GM18507 (cell line): ENCODE measurements around the gene ETV4.

Experiments
- DNase-seq: peaks from one replicate; pipeline ENCODE4 v3.0.0; 2011; ENCODE audit warnings: low read depth; ENCODE audit not compliant: insufficient read length; ENCODE audit errors: extremely low spot score
- FAIRE-seq: peaks from 2 replicates; lab custom pipeline; 2011; peaks lifted over from hg19 to GRCh38; lab: Jason Lieb, UNC

Gene ETV4

GRCh38 chr17:43546319-43547188 lies at the start of gene ETV4:
TSS of gene ETV4 (minus strand) at chr17:43546340. CDS start at chr17:43545617, 723 bp downstream.
- DNase-seq (peak; percentile 95), FAIRE-seq (peak; percentile 94)

DNA sequence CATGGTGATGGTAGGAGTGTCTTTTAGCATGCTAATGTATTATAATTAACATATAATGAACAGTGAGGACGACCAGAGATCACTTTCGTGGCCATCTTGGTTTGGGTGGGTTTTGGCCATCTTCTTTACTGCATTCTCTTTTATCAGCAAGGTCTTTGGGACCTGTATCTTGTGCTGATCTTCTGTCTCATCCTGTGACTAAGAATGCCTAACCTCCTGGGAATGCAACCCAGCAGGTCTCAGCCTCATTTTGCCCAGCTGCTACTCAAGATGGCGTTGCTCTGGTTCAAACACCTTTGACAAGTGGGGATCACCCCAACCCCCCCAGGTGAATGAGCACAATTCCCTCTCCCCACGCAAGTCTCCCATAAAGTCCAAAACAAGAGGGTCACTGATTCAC lies 49.3 kb upstream of the ETV4 start:
- no peak for FAIRE-seq
- no peak for DNase-seq

- no peak for FAIRE-seq
- no peak for DNase-seq
Observed at GRCh38 chr17:43591779-43592562, 45.8 kb upstream of the ETV4 start.

- no peak for DNase-seq
- FAIRE-seq, result no peak
Observed at GRCh38 chr17:43591001-43591400, 44.9 kb upstream of the ETV4 start.

GRCh38 chr17:43588664-43589435 lies 42.7 kb upstream of the ETV4 start:
- no peak for DNase-seq
- no peak for FAIRE-seq

DNA sequence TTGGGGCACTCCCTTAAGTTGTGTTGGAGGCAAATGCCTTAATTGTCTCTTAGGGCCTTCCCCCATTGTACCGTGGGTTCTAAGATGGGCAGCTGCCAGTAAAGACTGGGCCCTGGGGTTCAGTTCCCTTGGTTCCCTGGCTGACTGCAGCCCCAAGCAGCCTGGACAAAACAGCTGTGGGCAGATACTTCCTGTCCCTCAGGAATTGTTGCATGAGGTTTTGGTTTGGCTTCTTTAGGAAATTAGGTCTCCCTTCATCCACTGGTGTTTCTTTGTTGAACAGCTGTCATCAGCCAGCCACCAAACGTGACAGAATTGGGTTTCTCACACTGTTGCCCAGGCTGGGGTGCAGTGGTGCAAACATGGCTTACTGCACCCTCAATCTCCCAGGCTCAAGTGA lies 42.0 kb upstream of the ETV4 start:
- no peak for FAIRE-seq
- no peak for DNase-seq

DNA sequence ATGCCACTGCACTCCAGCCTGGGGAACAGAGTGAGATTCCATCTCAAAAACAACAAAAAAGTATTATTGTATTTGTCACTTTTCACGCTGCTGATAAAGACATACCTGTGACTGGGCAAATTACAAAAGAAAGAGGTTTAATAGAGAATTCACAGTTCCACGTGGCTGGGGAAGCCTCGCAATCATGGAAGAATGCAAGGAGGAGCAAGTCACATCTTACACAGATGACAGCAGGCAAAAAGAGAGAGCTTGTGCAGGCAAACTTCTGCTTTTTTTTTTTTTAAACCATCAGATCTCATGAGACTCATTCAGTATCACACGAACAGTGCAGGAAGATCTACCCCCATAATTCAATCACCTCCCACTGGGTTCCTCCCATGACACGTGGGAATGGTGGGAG lies 41.5 kb upstream of the ETV4 start:
- DNase-seq, result no peak
- FAIRE-seq, result no peak

DNA sequence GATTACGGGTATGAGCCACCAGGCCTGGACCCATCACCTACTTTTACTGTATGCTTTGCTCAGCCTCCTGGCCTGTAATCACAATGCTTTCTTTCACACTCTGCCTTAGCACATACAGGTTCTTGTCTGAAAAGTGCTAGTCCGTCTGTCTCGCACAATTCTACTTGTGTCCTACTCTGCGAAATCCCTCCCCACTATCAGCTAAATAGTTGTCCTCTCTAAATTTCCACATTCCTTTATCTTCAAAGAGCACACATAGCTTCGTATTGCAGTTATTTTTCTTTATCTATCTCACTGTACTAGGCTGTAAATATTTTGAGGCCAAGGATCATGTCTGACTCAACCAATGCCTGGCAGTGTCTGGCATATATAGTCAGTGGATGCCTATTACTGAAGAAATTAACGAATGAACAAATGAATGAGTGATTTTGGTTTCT lies 38.5 kb upstream of the ETV4 start:
- FAIRE-seq, result no peak

GRCh38 chr17:43583332-43583731 lies 37.2 kb upstream of the ETV4 start:
- FAIRE-seq (no peak), DNase-seq (no peak)

More for the DNA sequence above, 38.5 kb upstream of the ETV4 start:
- DNase-seq, result no peak

DNA sequence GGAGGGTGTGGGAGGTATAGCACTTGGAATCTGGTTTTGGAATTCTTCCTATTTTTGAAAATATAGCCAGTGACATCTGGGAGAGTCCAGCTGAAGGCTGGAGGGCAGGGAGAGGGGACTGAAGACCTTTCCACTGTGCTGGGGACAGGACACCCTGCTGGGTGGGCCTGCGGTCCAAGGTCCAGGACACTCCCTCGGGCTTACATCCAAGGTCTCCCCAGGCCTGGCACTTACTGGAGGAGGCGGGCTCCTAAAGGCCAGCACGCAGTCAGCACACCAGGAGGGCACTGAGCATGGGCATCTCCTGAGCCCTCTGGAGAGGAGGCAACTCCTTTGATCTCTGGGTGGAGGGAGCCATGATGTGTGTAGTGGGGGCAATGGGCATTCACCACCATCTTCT lies 35.5 kb upstream of the ETV4 start:
- no peak for FAIRE-seq
- no peak for DNase-seq

GRCh38 chr17:43581130-43581529 lies 35.0 kb upstream of the ETV4 start:
- FAIRE-seq, result no peak
- no peak for DNase-seq

- FAIRE-seq (no peak), DNase-seq (no peak)
Observed at GRCh38 chr17:43579566-43580140, 33.5 kb upstream of the ETV4 start.

- FAIRE-seq, result peak; percentile 83
- DNase-seq, result peak; percentile 39
Observed at GRCh38 chr17:43578699-43579565, 32.8 kb upstream of the ETV4 start.

DNA sequence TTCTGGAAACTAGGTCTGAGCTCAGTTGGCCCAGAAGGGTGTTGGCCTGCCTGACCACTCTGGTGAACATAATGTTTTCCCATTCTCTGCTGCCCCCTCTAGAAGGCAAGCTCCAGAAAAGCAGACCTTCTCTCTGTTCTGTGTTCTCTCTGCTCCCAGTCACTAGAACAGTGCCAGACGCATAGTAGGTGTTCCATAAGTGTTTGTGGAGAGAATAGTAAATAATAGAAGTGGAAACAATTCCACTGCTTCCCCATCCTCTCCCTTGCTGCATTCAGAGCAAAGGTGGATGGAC lies 32.2 kb upstream of the ETV4 start:
- FAIRE-seq, result no peak
- no peak for DNase-seq

DNA sequence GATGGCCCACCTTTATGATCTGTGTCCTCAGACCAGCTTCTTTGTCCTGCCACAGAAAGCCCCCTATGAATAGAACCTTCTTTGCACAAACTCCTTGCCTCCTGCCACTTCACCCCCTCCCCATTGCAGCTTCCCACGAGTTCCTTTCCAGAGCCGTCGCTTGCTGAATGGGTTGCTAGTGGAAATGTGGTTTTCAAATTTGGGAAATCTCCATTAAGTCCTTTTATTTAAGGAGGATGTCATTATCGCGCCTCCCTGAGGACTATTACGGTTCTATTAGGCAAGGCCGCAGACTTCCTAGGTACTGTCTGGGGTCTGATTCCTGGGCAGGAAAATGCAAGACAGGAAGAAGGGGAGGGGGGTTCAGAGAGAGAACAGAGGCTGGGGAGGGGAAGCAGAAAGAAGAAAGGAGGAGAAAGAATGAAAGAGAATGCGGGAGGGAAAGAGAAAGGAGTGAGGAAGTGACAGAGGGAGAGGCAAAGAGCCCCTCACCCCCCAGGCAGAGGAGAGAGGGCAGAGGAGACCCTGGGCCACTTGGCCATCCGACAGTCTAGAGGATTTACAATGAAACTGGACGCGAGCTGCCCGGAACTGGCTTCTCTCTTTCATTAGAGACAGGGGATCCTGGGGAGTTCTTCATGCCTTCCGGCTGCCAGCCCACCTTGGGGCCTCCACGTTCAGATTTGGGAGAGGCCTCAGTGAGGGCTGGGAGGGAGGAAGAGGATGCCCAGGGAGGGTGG lies 31.7 kb upstream of the ETV4 start:
- FAIRE-seq (no peak), DNase-seq (no peak)

- DNase-seq (peak; percentile 54), FAIRE-seq (peak; percentile 81)
Observed at GRCh38 chr17:43576563-43577229, 30.6 kb upstream of the ETV4 start.

DNA sequence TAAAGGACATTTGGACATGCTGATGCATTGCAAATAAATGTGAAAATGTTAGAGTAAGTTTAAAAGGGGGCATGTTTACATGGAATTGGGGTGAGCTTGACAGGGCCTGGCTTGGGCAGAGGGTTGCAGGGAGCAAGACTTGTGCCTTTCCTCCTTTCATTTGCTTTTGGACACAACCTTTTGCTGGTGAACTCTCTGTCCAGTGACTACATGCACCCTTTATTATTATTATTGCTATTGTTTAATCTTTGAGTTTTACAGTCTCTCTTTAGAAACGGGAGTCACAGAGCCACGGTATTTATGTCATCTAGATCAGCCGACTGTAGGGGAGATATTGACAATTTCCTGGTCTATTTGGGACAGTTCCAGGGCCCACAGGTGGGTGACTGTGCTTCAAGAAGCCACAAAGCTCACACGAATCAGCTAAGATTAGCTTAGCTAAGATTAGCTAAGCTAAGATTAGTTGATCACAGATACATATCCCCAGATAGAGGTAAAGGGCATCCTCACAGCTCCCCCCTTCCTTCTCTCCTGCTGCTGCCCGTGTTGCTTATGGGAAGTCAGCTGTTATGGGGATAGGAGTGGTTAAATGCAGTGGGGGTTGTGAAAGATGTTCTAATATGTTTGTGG lies 28.9 kb upstream of the ETV4 start:
- no peak for DNase-seq

More for the DNA sequence above, 28.9 kb upstream of the ETV4 start:
- FAIRE-seq, result no peak
